NCI-H446 (cell line): ENCODE results near the gene SLC1A4.
"Not testable (repeated sequence)": the region's sequence is repeated elsewhere in the genome, so short reads cannot be mapped to it uniquely, and the experiment has no call there.

Source experiments
- DNase-seq, 2 experiments: peaks; one replicate each; lab custom pipeline; 2025; lab: John Stamatoyannopoulos, UW

SLC1A4 gene

DNA sequence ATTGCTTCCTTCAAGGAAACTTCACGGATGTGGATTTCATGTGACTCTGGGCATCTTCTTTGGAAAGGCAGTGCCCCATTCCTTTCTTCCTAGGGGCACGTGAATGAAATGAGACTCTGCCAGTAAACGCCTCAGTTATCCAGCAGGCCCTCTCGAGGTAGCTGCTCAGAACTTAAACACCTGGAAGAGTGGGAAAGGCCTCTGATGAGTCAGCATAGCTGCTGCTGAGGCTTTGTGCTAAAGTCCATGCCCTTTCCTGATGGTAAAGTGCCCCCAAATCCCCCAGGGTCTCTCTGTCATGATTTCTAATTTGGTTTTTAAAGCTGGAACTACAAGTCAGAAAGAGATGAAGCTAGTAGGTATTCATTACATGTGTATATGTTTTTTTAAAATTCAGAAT is 3.8 kb downstream of the SLC1A4 start:
- no peak for DNase-seq

DNA sequence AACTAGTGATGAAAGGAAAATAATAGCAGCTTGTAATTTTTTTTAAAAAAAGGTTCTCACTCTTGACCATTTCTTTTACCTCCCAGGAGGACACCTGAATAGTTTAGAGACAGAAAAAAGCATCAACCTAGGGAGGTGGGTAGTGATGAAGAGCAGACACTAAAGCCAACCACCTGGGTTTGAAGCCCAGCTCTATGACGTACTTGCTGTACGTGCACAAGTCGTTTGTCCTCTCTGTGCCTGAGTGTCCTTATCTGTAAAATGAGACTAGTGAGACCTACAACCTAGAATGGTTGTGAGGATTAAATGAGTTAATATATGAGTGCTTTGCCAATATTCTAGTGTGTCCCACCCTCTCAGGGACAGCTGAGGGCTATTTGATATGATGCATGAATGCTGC is 5.8 kb downstream of the SLC1A4 start:
- no peak for DNase-seq

DNA sequence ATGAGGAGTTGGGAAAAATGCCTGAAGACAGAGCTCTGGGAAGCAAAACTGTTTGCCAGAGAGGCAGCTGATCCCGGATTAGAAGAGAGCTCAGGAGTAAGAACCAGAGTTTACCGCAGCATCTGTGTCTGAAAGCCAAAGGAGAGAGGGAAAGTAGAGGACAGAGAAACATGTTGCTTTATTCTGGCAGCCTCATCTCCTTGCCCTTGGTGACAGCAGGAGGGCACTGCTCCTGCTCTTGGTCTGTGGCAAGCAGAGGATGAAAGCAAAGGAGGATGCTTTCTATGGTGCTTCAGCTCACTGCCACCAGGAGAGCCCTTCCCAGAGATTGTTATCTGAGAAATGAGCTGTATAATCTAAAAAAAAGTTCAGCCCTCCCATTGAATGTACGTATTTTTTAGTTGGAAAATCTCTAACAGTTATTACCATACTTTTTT is 7.7 kb downstream of the SLC1A4 start:
- DNase-seq = no peak

DNA sequence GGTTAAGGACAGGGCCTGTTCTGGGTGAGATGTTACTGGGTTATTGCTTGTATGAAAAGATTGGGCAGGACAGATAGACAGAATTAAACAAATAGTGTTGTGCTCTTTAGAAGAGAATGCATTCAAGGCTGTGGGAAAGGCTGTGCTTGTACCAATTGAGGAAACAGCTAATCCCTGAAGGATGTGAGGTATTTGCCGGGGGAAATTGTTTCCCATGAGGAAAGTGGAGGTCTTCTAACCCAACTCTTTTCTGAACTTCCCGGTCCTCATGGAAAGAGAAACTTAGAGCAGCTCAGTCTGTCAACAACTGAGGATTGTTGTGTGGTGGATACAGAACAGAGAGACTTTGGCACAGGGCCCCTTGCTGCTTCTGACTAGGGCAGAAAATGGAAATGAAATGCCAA is 9.5 kb downstream of the SLC1A4 start:
- DNase-seq = no peak

DNA sequence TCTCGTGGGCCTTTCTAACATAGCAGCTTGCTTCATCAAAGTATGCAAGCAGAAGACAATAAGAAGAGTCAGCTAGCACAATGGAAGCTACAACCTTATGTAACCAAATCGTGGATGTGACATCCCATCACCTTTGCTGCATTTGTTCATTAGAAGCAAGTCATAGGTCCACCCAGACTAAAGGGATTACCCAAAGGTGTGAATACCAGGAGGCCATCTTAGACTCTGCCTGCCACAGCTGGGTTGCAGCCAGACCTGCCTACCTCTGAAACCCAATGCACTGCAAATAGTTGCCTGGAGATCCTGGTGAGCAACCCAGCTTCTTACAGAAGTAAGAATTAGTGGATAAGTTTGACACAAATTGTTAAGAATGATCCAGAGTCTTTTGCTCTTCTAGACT is 10.6 kb downstream of the SLC1A4 start:
- DNase-seq = no peak

DNA sequence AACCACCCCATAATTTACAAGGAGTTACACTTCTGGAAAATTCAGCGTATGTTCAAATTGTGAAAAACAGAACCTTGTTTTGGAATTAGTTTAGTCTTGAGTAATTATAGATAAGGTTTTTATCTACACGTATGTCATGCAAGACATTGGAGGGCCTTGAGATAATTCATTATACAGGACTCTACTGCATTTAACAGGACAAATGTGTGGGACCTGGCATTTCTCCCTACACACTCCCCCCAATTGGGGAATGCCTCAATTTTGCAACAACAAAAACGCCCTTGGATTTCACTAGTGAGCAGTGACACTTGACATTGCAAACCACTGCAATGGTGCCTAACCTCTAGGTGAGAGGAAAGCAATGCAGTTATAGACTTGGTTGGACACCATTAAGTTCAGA is 11.4 kb downstream of the SLC1A4 start:
- DNase-seq = no peak

DNA sequence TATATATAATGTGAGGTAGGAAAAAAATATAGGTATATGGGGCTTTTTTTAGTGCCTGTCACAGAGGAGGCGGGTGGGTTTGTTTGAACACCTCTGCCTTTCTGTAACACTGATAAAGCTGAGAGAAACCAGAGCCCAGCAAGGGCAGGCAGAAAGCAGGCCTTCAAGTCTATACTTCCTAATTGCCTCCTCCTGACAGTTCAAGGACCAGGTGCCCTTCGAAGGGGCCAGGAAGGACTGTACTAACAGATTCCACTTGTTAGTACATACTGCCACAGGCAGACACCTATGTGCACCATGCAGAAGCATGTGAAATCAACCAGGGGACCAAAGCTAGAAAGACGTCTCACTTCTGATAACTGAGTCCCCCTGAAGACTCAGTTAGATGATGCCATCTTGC is 13.8 kb downstream of the SLC1A4 start:
- no peak for DNase-seq

DNA sequence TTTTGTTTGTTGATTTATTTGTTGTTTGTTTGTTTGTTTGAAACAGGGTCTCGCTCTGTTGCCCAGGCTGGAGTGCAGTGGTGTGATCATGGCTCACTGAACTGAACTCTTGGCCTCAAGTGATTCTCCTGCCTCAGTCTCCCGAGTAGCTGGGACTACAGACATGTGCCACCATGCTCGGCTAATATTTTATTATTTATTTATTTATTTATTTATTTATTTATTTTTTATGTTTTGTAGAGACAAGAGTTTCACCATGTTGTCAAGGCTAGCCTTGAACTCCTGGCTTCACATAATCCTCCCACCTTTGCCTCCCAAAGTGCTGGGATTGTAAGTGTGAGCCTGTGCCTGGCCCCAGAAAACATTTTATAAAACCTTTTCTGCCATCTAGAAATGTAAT is 15.0 kb downstream of the SLC1A4 start:
- DNase-seq = not testable (repeated sequence)

DNA sequence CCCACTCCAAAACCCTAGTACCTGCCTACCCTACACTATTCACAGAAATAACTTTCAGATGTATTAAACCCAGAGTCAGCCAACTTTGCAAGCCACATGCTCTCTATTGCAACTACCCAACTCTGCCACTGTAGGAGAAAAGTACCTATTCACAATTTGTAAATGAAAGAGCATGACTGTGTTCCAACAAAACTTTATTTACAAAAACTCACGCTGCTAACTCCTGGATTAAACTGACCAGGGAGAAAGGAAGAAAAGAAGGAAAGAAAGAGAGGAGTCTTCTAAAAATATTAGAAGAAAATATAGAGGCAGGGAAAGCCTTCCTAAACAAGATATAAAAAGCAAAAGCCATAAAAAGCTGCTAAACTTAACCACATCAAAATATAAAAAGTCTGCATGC is 24.6 kb downstream of the SLC1A4 start:
- DNase-seq = no peak

DNA sequence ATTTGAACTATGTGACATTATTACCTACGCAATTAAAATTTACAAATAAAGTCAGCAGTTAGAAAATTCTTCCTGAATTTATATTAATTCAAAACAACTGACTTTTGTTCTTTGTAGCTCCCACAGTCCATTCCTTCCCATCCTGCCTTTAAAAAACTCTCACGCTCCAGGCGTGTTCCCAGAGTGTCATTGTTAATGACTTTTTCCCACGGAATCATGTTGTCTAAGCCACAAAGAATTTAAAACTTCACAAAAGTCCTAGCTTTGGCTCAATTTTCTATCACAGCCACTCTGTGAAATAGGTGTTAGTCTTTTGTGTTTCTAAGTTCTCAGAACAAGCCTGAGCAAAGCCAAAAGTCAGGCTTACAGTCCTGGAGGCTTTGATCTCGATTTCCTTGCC is 26.5 kb downstream of the SLC1A4 start:
- no peak for DNase-seq

DNA sequence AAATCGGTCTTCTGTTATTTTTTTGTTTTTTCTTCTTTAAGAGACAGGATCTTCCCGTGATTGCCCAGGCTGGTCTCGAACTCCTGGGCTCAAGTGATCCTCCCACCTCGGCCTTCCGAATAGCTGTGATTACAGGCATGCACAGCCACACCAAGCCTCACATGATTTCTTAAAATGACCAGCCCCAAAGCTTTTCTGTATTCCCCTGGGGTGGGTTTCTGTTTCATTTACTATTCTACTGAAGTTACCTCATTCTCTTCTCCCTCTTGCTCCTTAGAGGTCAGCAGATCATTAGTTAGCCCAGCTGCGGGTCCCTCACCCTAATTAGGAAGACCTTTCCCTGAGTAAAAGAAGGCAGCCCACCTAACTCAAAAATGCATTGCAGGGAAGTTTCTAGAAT is 27.6 kb downstream of the SLC1A4 start:
- no peak for DNase-seq

DNA sequence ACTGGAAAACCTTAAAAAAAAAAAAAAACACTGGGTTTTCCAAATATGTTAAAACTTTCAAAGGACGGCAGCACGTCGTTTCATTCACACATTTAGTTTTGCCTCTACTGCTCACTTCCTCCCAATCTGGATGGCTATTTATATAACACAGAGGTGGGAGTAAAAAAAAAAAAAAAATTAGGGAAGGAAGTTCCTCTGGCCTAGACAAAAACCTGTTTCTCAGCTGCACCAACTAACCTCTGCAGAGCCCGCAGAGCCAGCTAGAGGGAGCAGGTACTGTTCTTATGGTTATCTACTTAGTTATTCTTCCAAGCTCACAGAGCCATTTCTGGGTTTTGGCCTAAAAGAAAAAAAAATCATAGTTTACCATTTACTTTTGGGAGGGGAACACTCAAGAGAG is 28.1 kb downstream of the SLC1A4 start:
- DNase-seq = no peak

DNA sequence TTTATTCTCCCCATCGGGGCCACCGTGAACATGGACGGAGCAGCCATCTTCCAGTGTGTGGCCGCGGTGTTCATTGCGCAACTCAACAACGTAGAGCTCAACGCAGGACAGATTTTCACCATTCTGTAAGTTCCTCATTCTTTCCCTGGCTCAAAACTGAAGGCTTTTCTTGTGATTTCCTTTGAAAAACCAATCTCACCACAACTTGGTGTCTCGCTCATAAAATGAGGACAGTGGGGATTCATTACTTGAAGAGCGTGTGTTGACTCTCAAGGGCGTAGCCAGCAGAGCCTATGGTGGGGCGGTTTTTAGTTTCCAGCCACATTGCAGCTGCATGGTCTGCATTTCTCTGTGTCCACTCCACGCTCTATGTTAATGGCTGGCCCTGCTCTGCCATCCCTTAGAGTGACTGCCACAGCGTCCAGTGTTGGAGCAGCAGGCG is 29.0 kb downstream of the SLC1A4 start:
- DNase-seq = no peak

DNA sequence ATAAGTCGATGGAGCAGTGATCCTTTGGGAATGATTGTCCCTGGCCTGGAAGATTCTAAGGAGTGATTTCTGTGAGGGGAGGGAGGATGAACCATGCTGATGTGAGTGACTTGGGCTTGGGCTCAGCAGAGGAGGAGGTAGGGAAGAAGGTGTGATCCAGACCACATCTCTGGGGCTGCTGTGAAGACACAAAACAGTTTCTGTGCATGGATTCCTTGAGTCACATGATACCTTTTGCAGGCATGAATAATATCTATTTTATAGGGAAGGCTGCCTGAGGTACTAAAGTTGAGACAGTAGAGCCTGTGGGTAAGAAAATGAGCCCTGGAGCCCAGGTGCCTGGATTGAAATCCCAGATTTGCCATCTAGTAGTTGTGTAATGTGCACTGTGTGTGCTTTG is 29.8 kb downstream of the SLC1A4 start:
- no peak for DNase-seq

DNA sequence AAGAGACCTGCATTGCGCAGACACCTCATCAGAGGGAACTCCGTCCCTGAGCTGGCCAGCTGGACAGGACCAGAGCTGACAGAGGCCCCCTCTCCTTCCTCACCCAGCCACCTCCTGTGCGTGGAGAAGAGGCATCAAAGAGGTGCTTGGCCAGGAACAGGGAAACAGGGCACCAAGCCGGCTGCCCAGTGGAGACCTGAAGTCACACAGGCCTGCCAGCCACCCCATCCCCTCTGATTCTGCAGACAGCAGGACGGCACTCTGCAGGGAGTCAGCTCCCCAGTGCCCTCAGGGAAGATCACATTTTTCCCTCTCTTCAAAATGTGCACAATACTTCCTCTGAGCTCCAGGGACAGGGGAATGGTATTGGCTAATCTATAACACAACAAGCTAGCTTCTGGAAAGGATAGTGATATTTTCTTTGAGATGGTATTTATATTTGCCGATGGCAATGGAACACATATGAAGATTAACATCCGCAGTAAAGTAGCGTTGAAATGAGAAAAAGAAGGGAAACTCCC is 30.5 kb downstream of the SLC1A4 start:
- DNase-seq = no peak

DNA sequence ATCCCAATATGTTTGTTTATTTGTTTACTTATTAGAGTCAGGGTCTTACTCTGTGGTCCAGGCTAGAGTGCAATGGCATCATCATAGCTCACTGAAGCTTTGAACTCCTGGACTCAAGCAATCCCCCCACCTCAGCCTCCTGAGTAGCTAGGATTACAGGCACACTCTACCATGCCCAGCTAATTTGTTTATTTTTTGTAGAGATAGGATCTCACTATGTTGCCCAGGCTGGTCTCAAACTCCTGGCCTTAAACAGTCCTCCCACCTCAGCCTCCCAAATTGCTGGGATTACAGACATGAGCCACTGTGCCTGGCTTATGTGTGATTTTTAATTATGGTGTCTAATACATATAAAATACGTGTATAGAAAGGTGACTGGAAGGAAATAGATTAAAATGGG is 31.1 kb downstream of the SLC1A4 start:
- DNase-seq = not testable (repeated sequence)

DNA sequence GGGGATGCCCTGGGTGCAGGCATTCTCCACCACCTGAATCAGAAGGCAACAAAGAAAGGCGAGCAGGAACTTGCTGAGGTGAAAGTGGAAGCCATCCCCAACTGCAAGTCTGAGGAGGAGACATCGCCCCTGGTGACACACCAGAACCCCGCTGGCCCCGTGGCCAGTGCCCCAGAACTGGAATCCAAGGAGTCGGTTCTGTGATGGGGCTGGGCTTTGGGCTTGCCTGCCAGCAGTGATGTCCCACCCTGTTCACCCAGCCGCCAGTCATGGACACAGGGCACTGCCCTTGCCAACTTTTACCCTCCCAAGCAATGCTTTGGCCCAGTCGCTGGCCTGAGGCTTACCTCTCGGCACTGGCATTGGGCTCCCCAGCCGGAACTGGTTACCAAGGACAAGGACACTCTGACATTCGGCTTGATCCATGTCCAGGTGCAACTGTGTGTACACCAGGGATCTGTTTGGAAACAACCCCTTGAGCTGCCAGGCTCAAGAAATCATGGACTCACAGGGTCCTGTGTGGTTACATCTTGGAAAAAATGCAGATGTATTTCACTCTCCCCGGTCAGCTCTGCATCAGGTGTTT is 31.8 kb downstream of the SLC1A4 start:
- no peak for DNase-seq

DNA sequence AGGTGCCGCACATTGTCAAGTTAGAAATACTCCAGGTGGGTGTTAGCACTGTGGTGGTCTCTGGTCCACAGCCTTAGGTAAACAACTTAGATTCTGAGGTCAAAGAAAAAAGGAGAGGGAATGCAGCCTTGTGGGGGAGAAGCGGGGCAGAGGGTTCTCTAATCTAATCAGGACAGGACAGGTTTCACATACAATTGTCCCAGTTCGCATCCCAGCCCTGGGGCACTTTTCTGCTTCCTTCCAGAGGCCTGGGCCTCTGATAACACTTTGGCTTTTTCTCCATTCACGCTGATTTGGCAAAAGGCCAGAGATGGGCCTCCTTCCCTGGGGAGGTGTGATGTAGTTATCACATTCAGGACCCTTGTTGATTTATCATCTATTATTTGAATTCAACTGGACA is 32.5 kb downstream of the SLC1A4 start:
- no peak for DNase-seq

DNA sequence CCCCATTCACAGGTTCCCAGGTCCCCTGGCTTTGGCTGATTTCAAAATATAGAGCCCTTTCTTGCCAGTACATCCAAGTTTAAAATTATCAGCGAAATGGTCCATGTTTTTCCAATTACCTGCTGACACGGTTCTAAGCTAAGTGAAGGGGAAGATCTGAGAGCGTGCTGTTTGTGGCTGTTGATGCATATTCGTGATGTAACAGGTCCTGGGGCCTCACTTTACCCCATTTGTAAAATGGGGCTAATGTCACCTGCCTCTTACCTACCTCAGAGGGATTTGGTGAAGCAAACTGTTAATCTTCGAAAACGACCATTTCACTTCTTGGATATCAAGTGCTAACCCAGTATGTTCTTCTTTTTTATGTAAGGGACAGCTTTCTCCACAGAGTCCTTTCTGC is 33.0 kb downstream of the SLC1A4 start:
- DNase-seq = no peak

DNA sequence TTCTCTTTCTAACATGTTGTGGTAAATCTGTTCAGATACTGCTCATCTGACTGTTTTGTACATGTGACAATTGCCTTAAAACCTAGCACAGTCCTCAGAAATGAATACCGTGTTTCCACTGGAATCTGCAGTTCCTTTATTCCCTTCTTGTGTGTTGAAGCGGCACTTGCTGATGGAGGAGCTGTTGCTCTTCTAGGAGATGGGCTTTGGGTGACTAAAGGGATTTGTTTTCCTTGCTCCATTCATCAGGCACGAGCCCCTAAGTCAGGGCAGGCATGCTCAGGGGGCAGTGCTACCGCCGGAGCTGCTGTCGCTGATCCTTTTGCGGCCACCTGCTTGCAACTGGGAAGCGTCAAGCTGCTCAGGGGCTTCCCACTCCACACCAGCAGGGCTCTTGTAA is 34.5 kb downstream of the SLC1A4 start:
- no peak for DNase-seq

DNA sequence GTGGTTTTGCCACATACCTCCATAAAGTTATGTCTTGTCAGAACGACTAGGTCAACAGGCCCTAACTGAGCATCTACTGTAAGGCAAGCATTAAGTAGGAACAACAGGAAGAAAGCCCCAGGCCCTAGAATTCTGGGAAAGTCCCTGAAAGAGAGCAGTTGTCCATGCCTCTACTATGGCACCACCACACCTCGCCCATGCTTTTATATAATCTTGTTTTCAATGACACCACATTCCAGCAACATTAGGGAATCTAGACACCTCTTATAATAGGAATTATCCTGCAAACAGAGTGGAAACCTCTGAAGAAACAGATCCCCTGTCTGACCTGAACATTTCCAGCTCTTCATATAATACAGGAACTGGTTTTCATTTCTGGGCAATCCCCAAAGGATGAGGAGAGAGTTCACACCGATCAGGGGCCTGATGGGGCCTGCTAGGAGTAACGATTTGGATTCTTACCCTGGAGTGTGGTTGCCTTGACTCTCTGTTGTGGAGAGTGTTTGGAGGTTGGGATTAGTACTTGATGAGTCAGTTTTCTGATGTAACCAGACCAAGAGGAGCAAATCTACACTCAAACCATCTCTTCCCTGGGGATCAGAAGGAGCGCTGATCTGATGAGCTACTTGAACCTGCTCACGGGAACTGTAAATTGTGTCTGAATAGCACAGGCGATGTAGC is 35.1 kb downstream of the SLC1A4 start:
- DNase-seq = no peak

DNA sequence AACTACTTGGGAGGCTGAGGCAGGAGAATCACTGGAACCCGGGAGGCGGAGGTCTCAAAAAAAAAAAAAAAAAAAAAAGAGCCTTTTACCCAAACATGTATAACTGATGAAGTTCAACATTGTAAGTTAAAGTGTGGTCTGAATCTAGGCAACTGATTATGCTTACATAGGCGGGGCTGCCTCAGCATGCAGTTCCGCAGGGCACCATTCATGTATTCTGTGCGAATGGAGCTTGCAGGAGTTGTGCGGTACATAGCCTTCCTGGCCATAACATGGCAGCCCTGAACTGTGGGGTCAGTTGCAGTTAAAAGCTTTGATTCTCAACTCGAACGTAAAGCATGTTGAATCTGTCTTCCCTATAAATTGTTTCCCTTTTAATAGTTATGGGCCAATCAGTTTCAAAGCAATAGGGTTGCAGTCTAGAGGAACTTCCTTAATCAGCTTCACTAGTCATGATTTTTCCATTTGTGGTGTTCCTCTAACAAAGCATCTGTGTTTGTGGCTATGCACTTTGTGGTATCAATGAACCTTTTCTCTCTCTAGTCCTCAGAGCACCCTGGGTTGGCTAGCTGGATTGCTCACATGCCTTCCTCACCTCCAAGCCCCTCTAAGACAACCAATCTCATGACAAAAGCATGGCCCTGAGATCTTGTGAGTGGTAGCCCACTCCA is 36.4 kb downstream of the SLC1A4 start:
- no peak for DNase-seq

DNA sequence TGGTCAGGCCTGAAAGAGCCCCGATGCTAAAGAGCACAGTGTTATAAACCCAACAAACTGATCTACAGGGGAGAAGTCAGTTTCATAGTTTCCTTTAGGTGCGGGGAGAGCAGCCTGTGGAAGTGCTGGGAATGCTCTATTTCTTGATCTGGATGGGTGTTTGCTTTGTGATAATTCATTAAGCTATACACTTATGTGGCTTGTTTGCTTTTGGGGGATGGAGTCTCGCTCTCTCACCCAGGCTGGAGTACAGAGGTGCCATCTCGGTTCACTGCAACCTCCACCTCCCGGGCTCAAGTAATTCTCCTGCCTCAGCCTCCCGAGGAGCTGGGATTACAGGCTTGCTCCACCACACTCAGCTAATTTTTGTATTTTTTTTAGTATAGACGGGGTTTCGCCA is 37.0 kb downstream of the SLC1A4 start:
- DNase-seq = no peak
